Measurements from ENCODE around the gene PZP.

PZP gene

DNA sequence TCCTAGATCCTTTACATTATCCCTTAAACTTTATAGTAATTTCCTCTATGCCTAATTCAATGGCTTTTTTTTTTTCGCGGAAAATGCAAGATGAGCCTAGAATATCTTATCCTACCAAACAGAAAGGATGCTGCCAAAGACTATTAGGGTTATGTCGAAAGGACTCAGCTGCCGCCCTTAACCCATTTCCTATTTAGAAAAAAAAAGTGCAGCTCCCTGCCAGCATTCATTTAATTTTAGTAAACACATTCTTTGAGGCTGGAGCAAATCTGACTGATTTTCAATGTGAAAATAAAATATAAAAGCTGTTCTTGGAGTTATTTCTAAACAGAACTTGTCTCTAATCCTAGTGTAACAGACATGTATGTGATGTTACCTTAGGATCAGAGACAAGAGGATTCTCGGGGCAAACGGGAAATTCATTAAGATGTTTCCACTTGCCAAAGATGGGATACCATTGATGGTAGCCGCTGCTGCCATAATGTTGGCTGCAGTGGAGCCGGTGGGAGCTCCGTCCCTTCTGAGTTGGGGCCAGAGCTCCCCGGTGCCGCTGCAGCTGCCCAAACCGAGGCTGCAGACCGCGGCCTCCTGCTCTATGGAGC lies 84.3 kb downstream of the PZP start:
- no peak for DNase-seq

DNA sequence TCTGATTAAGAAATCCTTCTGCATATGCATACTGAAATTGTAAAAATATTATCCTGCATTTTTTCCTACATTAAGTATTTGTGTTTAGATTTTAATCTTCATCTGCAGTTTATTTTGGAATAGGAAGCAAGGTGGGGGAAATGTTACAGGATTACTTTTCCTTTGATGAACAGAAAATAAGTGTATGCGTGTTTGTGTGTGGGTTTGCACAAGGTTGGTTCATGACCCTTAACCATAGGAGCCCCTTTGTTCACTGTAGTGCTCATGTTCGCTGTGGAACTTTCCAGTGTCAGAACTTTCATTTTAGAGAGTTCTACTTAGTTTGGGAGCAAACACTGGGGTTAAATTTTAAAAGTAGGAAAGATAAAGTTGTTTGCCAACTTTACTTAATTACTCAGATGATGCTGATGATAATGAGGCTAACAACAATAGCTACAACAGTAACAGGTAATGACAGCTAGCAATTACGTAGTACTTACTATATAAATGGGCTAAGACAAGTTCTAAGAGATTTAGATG lies 86.0 kb downstream of the PZP start:
- no peak for DNase-seq

DNA sequence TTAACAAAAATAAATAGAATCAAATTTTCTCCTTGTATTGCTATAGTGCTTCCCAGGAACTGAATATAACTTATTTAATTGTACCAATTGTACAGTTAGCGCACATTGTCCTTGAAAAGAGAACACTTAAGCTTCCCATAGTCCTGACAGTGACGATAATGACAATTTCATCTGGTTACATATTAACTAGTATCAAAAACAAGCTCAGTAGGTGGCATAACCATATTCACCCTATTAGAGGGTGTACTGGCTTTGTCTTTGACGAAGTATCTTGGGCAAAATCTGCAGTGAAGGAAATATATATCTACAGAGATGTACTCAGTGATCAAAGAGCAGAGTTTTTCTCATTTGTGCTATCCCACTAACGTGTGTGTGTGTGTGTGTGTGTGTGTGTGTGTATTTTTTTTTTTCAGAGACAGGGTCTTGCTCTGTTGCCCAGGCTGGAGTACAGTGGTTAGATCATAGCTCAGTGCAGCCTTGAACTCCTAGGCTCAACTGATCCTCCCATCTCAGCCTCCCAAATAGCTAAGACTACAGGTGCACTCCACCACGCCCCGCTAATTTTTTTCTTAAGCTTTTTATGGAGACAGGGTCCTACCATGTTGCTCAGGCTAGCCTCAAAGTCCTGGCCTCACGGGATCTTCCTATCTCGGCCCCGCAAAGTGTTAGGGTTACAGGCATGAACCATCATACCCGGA lies 87.6 kb downstream of the PZP start:
- DNase-seq = no peak

GRCh38 chr12:9118158-9118557 lies 90.0 kb downstream of the PZP start:
- DNase-seq = no peak

GRCh38 chr12:9115731-9116559 lies 92.2 kb downstream of the PZP start, which contains the start of gene A2M:
Gene A2M, minus strand, starts transcription at chr12:9115919. Its CDS starts 70 bp downstream, at chr12:9115849.
- DNase-seq = no peak

GRCh38 chr12:9114946-9115345 lies 93.2 kb downstream of the PZP start:
- DNase-seq = no peak

GRCh38 chr12:9113987-9114309 lies 94.2 kb downstream of the PZP start:
- DNase-seq = no peak

DNA sequence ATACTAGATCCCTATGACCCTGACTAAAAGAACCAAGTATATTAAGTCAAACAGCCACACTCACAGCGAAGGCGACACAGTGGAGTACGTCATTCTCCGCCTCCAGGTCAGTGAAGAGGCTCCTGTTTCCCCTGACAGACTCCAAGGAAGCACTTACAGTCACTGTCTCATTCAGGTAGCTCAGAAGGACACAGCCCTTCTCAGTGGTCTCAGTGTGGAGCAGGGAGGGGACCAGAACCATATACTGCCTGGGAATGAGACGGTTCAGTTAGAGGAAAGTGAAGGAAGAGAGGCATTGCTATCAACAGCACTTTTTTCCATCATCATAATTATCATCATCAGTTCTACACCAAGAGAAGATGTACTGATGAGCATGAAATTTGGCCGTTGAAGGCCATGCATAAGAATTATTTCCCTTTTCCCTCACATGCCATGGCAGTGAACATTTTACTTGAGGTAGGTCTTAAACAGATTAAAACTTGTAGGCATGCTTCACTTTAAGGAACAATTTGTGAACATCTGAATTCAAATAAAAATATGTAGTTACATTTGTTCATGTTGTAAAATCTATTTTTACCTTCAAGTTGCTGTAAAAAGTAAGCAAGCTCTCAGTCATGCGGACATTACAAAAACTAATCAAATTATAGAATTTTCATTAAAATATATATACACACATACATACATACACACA lies 94.8 kb downstream of the PZP start:
- no peak for DNase-seq

GRCh38 chr12:9112076-9112853 lies 95.9 kb downstream of the PZP start:
- no peak for DNase-seq

- DNase-seq = no peak
These were observed 96.7 kb downstream of the PZP start for GRCh38 chr12:9111525-9111924.

GRCh38 chr12:9109737-9110491 lies 98.3 kb downstream of the PZP start:
- DNase-seq = no peak

DNA sequence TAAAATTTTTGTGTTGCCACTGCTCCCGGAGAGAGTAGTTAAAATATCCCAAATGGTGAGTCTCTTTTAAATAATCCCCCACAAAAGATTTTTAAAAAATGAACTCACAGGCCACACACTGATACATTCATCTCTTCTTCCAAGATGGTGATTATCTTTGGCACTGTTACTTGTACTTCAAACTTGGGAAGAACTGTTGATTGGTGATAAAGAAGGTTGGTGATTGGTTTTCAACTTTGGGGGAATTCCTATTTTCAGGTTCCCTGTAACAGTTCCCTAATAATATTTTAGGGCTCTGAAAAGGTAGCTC lies 99.0 kb downstream of the PZP start:
- DNase-seq = no peak

DNA sequence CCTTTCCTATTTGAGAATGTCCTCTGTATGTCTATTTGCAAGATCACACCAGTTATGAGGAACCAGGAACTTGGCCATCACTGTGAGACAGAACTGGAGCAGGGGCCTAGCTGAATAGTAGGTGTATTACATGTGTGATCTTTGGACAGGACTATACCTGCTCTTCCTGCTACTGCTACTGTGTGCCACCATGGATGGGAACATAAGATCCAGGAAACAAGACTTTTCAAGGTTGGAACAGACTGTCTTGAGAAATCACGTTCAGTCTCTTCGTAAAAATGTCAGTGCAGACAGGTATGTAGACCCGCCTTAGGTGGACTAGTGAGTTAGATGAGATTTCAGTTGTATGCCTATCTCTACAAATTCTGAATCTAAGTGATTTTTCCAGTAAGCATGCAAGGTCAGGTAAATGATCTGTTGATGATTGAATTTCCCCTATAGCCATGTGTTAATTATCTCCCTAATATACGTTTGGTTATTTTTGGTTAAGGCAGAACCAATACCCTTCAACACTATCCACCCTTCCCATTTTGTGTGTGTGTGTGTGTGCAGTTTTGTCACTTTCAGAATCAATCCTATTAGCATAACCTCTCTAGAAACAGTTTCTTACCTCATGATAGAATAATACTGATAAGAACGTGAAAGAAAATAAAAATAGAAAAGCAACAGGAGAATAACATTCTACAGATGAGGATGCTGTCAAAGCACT lies 99.5 kb downstream of the PZP start:
- DNase-seq = no peak

- DNase-seq = no peak
These were observed 100.7 kb downstream of the PZP start for GRCh38 chr12:9107542-9107873.

DNA sequence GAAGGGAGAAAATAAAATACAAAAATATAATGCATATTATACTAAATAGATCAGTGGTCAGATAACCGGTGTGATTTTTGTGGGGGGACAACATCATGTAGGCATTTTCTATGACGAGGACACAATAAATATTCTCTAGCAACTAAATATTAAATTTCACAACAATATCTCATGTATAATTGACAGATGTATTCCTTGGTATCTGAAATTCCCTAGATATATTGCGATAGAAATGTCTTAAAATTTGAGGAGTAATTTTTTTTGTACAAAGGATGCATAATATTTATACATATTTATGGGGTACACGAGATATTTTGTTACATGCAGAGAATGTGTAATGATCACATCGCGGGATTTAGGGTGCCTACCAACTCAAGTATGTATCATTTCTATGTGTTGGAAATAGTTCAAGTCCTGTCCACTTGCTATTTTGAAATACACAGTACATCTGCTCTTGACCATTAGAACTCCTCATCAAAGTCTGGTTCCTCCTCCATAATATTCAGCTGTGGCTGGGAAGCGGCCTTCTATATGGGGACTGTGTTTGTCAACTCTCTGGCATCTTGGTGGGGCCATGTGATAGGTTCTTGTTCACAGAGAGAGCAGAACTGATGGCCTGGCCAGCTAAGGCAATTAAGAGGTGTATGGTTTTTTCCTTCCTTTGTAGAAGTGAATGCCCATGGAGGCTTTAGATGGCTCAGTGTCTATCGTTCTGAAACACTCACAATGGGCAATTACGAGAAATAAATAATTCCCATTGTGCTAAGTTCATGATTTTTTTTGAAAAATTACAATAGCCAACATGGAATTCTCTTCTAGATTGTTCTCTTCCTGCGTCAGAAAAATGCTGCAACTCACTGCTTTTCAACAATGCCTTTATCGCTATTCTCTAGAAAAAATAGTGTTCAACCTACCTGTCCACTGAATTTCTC lies 101.3 kb downstream of the PZP start:
- no peak for DNase-seq

GRCh38 chr12:9106067-9106466 lies 102.1 kb downstream of the PZP start:
- no peak for DNase-seq

- no peak for DNase-seq
These were observed 103.3 kb downstream of the PZP start for GRCh38 chr12:9104767-9105423.

DNA sequence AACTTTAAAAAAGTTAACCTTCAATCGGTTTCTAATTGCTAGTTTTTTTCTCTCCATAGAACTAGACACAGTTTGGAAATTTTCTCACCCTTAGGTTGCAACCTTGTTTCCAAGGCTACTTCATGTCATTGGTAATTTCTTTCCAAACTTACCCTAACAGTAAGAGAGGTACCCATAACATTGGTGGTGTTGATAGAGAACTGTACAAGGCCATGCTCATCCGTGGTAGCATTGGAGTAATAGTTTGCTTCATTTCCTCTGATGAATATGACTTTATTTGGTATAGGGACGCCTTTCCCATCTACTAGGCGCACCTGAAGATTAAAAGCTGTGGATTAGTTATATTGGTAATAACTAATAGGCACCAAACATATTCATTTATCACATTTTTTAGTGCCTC lies 104.1 kb downstream of the PZP start:
- no peak for DNase-seq

DNA sequence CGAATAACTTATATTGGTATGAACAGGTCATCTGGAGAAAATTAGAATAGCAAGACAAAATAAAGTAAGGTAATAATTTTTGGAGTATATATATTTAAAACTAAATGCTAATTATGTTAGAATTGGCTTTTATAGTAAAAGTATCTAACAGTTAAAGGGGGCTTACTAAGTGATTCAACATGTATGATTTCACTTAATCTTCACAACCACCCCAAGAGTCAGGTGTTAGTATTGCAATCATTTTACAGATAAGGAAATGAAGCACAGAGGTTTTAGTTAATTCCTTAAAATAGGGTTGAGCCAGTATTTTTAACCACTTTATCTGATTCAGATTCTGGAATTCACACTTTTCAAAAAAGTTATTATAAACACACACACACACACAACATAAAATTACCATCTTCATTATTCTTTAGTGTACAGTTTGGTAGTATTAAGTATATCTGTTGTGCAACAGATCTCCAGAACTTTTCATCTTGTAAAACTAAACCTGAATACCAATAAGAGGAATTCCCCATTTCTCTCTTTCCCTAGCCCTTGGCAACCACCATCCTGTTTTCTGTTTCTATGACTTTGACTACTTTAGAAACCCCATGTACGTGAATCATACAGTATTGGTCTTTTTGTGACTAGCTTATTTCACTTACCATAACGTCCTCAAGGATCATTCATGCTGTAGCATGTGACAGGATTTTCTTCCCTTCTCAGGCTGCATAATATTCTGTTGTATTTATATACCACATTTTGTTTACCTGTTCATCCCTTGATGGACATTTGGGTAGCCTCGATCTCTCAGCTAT lies 104.9 kb downstream of the PZP start:
- no peak for DNase-seq
